ENCODE measurements around the gene ASPHD2.

- TF ChIP-seq CTCF (IDR thresholded peaks at IDR 0.05) = no peak
- no peak for TF ChIP-seq POLR2A (IDR thresholded peaks at IDR 0.05)
Measured at GRCh38 chr22:26442086-26442756, 13.2 kb downstream of the ASPHD2 start.

Data from lower leg skin (tissue), 3 donors.